Suprapubic skin (tissue), 3 donors: Measurements from ENCODE around the gene OTUD5.

Experiments used
- EP300 ChIP-seq: sonication (generic); formaldehyde crosslinking; IDR thresholded peaks from one replicate; pipeline ENCODE4 v1.6.1; 2017; ENCODE audit warnings: antibody characterized with exemption
- POLR2A ChIP-seq, 2 donors: fragments of 450-650 bp; IDR thresholded peaks; one replicate each; pipeline ENCODE4 v1.6.1; 2017; ENCODE audit warnings: antibody characterized with exemption in 2 of 2, mild to moderate bottlenecking in 2 of 2, moderate library complexity in 2 of 2
- TF ChIP-seq, protein P1 (sequence below), 2 donors: fragments of 200-600 bp in 1 of 2; fragments of 450-650 bp in 1 of 2; sonication (generic) in 1 of 2; IDR thresholded peaks; one replicate each; pipeline ENCODE4 v1.5.1; 2016 to 2019; ENCODE audit warnings: antibody characterized with exemption in 2 of 2, mild to moderate bottlenecking in 1 of 2, moderate library complexity in 1 of 2

DNA sequence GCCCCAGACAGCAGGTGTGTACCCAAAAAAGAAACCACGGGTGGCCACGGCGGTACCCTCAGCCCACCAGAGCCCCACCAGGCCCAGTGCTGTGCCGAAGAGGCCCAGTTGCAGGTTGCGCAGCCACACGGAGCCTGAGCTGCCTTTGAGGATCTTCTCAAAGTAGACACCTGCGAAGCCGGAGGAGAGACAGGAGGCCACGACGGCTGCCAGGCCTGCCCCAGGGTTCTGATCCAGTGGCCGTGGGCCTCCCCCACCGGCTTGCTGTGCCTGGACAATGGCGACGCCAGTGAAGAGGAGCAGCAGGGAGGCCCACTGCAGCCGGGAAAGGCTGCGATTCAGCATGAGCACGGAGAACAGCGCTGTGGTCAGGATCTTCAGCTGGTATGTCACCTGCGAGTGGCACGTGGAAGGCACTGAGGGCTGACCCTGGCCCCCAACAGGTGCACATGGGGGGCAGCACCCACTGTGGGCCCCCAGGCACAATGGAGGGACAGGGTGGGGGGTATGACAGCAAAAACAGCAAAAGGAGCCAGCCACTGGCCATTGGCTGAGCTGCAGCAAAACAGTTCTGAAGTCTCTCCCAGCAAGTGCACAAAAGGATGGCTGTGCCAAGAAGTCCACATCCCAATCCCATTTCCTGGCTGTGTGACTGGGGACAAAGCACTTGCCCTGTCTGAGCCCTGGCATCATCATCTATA, 52.2 kb downstream of the OTUD5 start:
- TF ChIP-seq, protein P1, sequence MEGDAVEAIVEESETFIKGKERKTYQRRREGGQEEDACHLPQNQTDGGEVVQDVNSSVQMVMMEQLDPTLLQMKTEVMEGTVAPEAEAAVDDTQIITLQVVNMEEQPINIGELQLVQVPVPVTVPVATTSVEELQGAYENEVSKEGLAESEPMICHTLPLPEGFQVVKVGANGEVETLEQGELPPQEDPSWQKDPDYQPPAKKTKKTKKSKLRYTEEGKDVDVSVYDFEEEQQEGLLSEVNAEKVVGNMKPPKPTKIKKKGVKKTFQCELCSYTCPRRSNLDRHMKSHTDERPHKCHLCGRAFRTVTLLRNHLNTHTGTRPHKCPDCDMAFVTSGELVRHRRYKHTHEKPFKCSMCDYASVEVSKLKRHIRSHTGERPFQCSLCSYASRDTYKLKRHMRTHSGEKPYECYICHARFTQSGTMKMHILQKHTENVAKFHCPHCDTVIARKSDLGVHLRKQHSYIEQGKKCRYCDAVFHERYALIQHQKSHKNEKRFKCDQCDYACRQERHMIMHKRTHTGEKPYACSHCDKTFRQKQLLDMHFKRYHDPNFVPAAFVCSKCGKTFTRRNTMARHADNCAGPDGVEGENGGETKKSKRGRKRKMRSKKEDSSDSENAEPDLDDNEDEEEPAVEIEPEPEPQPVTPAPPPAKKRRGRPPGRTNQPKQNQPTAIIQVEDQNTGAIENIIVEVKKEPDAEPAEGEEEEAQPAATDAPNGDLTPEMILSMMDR (IDR thresholded peaks at IDR 0.05): no peak
- TF ChIP-seq POLR2A (IDR thresholded peaks at IDR 0.05) (no peak), EP300 (no peak)
